ENCODE results near the gene ARRDC5. TPM values are rescaled to one million over a fixed set of nuclear protein-coding genes. Genes with fewer than 3 reads are reported as not detected.

ARRDC5 gene
- total and polyA plus RNA-seq, 2 of the 13 experiments (the other 11 are each of a cell fraction or from before 2014, with no cell fraction given), result not detected

DNA sequence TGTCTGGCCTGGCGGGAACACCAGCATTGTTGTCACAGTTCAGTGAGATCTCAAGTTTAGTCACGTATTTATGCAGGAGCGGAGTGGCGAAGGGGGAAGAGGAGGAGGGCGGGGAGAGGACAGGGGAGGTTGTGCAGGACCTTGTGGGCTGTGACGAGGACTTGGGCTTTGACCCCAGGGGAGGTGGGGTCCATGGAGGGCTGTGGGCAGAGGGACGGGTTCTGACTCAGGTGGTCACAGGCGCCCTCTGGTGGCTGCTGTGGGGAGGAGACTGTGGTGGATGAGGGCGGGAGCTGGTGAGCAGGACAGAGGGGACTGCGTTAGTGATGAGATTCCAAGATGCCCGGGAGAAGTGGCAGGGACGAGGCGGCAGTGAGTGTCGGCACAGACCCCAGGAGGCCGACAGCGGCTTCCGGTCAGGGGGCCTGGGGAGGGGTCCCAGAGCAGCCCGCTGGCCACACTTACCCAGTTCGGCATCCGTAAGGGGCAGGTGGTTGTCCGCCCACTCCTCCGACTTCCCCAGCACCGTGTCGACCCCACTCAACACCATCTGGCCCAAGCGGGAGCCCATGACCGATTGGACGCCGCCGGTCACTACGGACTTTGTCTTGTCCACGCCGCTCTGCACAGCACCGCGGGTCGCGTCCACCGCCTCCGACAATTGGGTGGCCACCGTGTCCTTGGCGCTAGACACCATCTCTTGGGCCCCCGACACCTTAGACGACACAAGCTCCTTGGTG, 51.0 kb downstream of the ARRDC5 start (continued):
- no peak for TF ChIP-seq MAFK (conservative IDR thresholded peaks at IDR 0.05 in 1 of 2, IDR thresholded peaks at IDR 0.05 in 1 of 2; ENCODE audit: low read length in 2 of 2)
- TF ChIP-seq ZBTB8A (CRISPR knock-in tag; IDR thresholded peaks at IDR 0.05; ENCODE audit: borderline replicate concordance, low read depth), result no peak
- TF ChIP-seq, protein P1, sequence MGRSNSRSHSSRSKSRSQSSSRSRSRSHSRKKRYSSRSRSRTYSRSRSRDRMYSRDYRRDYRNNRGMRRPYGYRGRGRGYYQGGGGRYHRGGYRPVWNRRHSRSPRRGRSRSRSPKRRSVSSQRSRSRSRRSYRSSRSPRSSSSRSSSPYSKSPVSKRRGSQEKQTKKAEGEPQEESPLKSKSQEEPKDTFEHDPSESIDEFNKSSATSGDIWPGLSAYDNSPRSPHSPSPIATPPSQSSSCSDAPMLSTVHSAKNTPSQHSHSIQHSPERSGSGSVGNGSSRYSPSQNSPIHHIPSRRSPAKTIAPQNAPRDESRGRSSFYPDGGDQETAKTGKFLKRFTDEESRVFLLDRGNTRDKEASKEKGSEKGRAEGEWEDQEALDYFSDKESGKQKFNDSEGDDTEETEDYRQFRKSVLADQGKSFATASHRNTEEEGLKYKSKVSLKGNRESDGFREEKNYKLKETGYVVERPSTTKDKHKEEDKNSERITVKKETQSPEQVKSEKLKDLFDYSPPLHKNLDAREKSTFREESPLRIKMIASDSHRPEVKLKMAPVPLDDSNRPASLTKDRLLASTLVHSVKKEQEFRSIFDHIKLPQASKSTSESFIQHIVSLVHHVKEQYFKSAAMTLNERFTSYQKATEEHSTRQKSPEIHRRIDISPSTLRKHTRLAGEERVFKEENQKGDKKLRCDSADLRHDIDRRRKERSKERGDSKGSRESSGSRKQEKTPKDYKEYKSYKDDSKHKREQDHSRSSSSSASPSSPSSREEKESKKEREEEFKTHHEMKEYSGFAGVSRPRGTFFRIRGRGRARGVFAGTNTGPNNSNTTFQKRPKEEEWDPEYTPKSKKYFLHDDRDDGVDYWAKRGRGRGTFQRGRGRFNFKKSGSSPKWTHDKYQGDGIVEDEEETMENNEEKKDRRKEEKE (IDR thresholded peaks at IDR 0.05), result no peak
- no peak for TF ChIP-seq MATR3 (CRISPR knock-in tag; IDR thresholded peaks at IDR 0.05)
- TF ChIP-seq ETV5 (CRISPR knock-in tag; IDR thresholded peaks at IDR 0.05; ENCODE audit: borderline replicate concordance), result 0 out of 2 replicates have a peak, but pooled peaks have one; percentile 28
- TF ChIP-seq, protein P2, sequence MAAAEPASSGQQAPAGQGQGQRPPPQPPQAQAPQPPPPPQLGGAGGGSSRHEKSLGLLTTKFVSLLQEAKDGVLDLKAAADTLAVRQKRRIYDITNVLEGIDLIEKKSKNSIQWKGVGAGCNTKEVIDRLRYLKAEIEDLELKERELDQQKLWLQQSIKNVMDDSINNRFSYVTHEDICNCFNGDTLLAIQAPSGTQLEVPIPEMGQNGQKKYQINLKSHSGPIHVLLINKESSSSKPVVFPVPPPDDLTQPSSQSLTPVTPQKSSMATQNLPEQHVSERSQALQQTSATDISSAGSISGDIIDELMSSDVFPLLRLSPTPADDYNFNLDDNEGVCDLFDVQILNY (CRISPR knock-in tag; conservative IDR thresholded peaks at IDR 0.05), result no peak
- TF ChIP-seq FIP1L1 (IDR thresholded peaks at IDR 0.05; ENCODE audit: borderline replicate concordance, insufficient read depth, low read depth, low read length), result no peak
- no peak for TF ChIP-seq RCOR2 (CRISPR knock-in tag; IDR thresholded peaks at IDR 0.05)
- TF ChIP-seq RBFOX2 (IDR thresholded peaks at IDR 0.05; ENCODE audit: low read depth, low read length), result peak; percentile 68
- no peak for TF ChIP-seq HES4 (CRISPR knock-in tag; IDR thresholded peaks at IDR 0.05; ENCODE audit: borderline replicate concordance)
- TF ChIP-seq ZNF460 (CRISPR knock-in tag; IDR thresholded peaks at IDR 0.05; ENCODE audit: borderline replicate concordance), result peak; percentile 31; the same call in 1 of the 2 replicates
- TF ChIP-seq, protein P3, sequence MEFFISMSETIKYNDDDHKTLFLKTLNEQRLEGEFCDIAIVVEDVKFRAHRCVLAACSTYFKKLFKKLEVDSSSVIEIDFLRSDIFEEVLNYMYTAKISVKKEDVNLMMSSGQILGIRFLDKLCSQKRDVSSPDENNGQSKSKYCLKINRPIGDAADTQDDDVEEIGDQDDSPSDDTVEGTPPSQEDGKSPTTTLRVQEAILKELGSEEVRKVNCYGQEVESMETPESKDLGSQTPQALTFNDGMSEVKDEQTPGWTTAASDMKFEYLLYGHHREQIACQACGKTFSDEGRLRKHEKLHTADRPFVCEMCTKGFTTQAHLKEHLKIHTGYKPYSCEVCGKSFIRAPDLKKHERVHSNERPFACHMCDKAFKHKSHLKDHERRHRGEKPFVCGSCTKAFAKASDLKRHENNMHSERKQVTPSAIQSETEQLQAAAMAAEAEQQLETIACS (CRISPR knock-in tag; IDR thresholded peaks at IDR 0.05), result no peak
- TF ChIP-seq KMT2A (CRISPR knock-in tag; IDR thresholded peaks at IDR 0.05), result no peak
- TF ChIP-seq ZNF484 (CRISPR knock-in tag; IDR thresholded peaks at IDR 0.05; ENCODE audit: borderline replicate concordance, low read depth), result no peak
- TF ChIP-seq ZNF510 (CRISPR knock-in tag; IDR thresholded peaks at IDR 0.05; ENCODE audit: low read depth), result no peak
- TF ChIP-seq ZNF660 (CRISPR knock-in tag; IDR thresholded peaks at IDR 0.05; ENCODE audit: borderline replicate concordance, low read depth), result no peak
- TF ChIP-seq GZF1 (CRISPR knock-in tag; IDR thresholded peaks at IDR 0.05), result no peak
- TF ChIP-seq, protein P4, sequence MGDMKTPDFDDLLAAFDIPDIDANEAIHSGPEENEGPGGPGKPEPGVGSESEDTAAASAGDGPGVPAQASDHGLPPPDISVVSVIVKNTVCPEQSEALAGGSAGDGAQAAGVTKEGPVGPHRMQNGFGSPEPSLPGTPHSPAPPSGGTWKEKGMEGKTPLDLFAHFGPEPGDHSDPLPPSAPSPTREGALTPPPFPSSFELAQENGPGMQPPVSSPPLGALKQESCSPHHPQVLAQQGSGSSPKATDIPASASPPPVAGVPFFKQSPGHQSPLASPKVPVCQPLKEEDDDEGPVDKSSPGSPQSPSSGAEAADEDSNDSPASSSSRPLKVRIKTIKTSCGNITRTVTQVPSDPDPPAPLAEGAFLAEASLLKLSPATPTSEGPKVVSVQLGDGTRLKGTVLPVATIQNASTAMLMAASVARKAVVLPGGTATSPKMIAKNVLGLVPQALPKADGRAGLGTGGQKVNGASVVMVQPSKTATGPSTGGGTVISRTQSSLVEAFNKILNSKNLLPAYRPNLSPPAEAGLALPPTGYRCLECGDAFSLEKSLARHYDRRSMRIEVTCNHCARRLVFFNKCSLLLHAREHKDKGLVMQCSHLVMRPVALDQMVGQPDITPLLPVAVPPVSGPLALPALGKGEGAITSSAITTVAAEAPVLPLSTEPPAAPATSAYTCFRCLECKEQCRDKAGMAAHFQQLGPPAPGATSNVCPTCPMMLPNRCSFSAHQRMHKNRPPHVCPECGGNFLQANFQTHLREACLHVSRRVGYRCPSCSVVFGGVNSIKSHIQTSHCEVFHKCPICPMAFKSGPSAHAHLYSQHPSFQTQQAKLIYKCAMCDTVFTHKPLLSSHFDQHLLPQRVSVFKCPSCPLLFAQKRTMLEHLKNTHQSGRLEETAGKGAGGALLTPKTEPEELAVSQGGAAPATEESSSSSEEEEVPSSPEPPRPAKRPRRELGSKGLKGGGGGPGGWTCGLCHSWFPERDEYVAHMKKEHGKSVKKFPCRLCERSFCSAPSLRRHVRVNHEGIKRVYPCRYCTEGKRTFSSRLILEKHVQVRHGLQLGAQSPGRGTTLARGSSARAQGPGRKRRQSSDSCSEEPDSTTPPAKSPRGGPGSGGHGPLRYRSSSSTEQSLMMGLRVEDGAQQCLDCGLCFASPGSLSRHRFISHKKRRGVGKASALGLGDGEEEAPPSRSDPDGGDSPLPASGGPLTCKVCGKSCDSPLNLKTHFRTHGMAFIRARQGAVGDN (CRISPR knock-in tag; IDR thresholded peaks at IDR 0.05), result peak; percentile 83
- no peak for TF ChIP-seq ZKSCAN1 (IDR thresholded peaks at IDR 0.05; ENCODE audit: low read length)
